Neural progenitor cell (in vitro differentiated cells): ENCODE measurements around the gene SUOX.

Experiments used
- CTCF ChIP-seq: fragments of 200-600 bp; sonication (generic); IDR thresholded peaks from 2 replicates; pipeline ENCODE4 v1.5.1; 2017; ENCODE audit warnings: antibody characterized with exemption, mild to moderate bottlenecking
- EZH2 ChIP-seq: fragments of 200-600 bp; sonication (generic); IDR thresholded peaks from 2 replicates; pipeline ENCODE4 v1.6.1; 2017; ENCODE audit warnings: antibody characterized with exemption, mild to moderate bottlenecking, moderate library complexity
- EZH2phosphoT487 ChIP-seq: fragments of 200-600 bp; sonication (generic); IDR thresholded peaks from 2 replicates; pipeline ENCODE4 v1.6.1; 2017; ENCODE audit warnings: antibody characterized with exemption

- no peak for TF ChIP-seq CTCF
- no peak for TF ChIP-seq EZH2
- TF ChIP-seq EZH2phosphoT487, result no peak
Observed at GRCh38 chr12:55972911-55973598, 24.0 kb upstream of the SUOX start.
